Cardiac septum (tissue), 1 donor: ENCODE measurements around the gene NBEAL1. TPM values are rescaled to one million over a fixed set of nuclear protein-coding genes. Genes with fewer than 3 reads are reported as not detected.
"Not testable (repeated sequence)": the region's sequence is repeated elsewhere in the genome, so short reads cannot be mapped to it uniquely, and the experiment has no call there.

Experiments used
- DNase-seq: peaks from one replicate; pipeline ENCODE4 v3.0.0-alpha.2; 2020; ENCODE audit warnings: low spot score
- intact Hi-C: fragments of 100-400 bp; cut with DNase I; formaldehyde crosslinking; loops from one replicate; pipeline ENCODE4 v1.14.0; 2022
- total RNA-seq: library from RNA; stranded (reverse); fragmentation: NEBNext Ultra II Directional; extraction: Animal tissue kit (Norgen Biotek cat#: 25700); gene quantifications from one replicate; pipeline ENCODE4 v1.2.1, GENCODE V29; 2021
- donor health status: DM: no; HTN: no; CAD: no.

NBEAL1 gene
- total RNA-seq, 1 donor from 2014 or later = 28.7 TPM

DNA sequence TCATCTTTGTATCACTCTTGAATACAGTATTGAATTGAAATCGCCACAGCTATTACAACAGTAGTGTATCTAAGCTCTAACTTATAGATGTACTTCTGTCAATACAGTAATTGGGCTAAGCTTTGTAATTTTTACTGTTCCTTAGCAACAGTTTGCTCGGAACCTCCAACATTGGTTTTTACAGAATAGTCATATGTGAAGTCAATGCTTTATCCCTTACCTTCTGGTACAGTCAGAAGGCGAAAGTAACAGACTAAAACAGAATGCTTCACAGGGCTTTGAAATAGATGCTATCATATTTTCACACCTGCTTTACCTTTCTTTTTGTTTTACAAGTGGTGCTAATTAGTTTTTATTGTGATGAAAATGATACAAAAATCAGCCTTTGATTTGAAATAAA, 177.3 kb downstream of the NBEAL1 start:
- DNase-seq = no peak
- intact Hi-C loops = no loop called here

GRCh38 chr2:203195331-203196036, 180.8 kb downstream of the NBEAL1 start:
- intact Hi-C loops = no loop called here
- no peak for DNase-seq

- no peak for DNase-seq
- intact Hi-C loops = no loop called here
These were observed 186.2 kb downstream of the NBEAL1 start for GRCh38 chr2:203200866-203201265.

DNA sequence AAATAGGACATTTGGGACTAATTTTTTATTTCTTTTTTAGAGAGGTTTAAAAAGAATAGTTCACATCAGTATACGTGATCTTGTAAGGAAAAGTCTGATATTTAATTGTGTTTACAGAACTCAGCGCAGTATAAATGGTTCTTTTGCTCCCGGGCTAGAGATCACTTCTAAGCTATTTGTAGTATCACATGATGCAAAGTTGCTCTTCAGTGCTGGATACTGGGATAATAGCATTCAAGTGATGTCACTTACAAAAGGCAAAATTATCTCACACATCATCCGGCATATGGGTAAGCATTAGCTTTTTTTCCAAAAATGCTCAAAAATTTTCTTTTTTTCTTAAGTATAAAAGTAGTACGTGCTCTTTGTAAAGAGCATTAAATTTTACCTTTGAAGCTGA, 186.8 kb downstream of the NBEAL1 start:
- DNase-seq = no peak
- intact Hi-C loops = no loop called here

GRCh38 chr2:203209538-203209937, 194.9 kb downstream of the NBEAL1 start:
- no peak for DNase-seq
- intact Hi-C loops = no loop called here

DNA sequence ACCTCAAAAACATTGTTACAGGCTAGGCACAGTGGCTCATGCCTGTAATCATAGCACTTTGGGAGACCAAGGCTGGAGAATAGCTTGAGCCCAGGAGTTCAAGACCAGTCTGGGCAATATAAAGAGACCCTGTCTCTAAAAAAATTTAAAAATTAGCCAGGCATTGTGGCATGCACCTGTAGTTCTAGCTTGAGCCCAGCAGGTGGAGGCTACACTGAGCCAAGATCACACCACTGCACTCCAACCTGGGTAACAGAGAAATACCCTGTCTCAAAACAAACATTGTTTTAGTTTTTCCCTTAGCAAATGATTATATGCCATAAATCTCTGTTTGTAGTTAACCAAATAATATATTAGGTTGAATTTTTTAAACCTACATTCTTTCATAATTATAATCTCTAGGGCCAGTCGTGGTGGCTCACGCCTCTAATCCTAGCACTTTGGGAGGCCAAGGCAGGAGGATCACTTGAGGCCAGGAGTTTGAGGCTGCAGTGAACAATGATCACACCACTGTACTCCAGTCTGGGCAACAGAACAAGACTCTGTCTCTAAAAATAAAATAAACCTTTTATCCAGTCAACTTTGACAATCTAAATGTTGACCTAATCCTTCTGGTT, 210.9 kb downstream of the NBEAL1 start:
- intact Hi-C loops = no loop called here
- no peak for DNase-seq

GRCh38 chr2:203229674-203230073, 215.0 kb downstream of the NBEAL1 start:
- DNase-seq = not testable (repeated sequence)
- intact Hi-C loops = loop anchor here (10.0 kb wide), 1 partner anchor 685 kb away; no protein-coding TSS in a partner anchor

DNA sequence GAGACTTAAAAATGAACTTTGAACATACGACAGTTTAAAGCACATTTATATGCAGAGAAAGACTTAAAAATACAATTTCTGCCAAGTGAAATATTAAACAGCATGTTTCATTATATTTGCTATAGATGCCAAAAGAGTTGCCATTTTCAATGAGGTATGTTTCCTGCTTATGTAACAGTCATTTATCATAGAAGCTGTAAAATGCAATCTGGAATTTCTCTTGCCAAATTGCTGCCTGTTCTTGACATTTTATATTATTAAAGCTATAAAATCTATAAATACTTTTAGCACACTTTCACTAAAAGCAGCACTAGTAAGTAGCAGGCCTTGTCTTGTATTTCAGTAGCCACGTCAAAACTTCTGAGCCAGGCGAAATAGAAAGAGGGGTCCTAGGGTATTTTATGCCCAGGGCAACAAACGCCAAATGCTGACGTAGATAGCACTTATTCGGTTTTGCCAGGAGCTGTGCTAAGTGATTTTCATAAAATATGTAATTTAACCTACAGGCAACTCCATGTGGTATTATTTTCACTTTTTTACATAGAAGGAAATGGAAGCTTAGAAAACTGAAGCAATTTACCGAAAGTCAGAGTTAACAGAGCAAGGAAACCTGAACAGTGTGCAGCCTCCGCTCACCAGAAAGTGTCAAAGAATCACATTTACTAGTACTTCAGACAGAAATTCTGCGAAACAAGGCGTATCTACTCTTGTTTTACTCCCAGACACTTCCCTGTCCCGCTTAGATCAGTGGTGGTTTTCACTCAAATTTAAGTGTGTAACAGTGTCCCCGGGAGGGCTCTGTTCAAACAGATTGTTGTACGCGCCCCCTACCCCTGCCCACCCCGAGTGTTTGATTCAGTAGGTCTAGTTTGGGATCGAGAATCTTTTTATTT, 222.9 kb downstream of the NBEAL1 start:
- intact Hi-C loops = loop anchor here (2.0 to 10.0 kb wide), 5 partner anchors 90 to 677 kb away; partner anchors contain the start of genes ABI2 and NBEAL1
- no peak for DNase-seq

DNA sequence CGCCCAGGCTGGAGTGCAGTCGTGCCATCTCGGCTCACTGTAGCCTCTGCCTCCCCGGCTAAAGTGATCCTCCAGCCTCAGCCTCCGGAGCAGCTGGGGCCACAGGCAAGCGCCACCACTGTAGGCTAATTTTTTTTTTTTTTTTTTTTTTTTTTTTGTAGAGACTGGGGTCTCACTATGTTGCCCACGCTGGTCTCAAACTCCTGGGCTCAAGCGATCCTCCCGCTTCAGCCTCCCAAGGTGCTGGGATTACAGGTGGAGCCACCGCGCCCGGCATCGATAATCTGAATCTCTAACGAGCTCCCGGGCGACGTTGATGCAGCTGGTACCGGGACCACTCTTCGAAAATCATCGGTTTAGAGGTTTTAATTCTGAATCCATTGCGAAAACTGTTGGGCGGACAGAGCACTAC, 223.6 kb downstream of the NBEAL1 start:
- DNase-seq = no peak
- intact Hi-C loops = loop anchor here (2.0 to 10.0 kb wide), 5 partner anchors 89 to 677 kb away; partner anchors contain the start of genes ABI2 and NBEAL1

GRCh38 chr2:203238704-203239526, 224.2 kb downstream of the NBEAL1 start, which contains the start of gene CYP20A1:
CYP20A1 (plus strand) TSS chr2:203239018; CDS start chr2:203239063, 45 bp downstream.
- DNase-seq = peak; percentile 98
- intact Hi-C loops = loop anchor here (2.0 to 10.0 kb wide), 5 partner anchors 88 to 676 kb away; partner anchors contain the start of genes ABI2 and NBEAL1

DNA sequence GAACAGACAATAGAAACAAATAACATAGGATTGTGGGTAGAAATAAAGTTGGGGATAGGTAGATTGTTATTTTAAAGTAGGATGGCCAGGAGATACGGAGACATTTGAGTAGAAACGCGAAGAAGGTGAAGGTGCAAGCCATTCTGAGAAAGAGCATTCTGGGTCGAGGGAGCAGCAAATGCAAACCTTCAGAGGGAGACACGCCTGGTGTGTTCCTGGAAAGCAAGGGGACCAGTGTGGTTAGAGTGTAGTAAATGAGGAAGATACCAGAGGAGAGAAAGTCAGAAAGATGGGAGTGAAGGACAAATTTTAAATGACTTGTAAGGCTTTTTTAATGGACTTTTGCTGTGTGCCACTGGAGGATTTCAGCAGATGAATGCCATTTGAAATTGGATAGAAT, 225.8 kb downstream of the NBEAL1 start:
- intact Hi-C loops = no loop called here
- DNase-seq = no peak

- intact Hi-C loops = no loop called here
- no peak for DNase-seq
These were observed 227.8 kb downstream of the NBEAL1 start for GRCh38 chr2:203242518-203242917.

GRCh38 chr2:203246646-203247045, 232.0 kb downstream of the NBEAL1 start:
- intact Hi-C loops = no loop called here
- no peak for DNase-seq

- no peak for DNase-seq
- intact Hi-C loops = no loop called here
These were observed 238.1 kb downstream of the NBEAL1 start for GRCh38 chr2:203252818-203253217.

DNA sequence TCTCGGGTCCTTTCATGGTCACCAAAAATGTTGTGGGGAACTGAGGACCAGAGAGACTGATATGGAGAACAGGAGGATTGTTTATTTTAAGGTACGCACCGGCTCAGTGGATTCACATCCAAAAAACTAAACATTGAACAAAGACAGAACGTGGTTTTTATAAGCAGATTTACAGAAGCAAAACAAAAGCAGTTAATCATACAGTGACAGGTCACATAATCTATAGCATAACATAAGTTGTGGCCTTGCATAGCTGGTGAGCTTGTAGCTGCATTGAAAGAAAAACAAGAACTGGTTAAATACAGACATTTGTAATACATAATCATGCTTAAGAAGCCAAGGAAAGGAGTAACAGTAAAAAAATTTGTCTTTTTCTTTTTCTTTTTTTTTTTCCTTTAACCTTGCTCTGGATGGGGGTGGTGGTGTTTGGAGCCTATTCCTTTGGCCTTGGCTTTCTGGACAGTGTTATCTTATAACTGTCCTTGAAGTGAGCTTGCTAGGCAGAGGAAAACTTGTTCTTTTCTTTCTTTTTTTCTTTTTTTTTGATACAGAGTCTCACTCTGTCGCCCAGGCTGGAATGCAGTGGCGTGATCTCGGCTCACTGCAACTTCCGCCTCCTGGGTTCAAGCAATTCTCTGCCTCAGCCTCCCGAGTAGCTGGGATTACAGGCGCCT, 238.9 kb downstream of the NBEAL1 start:
- DNase-seq, intact Hi-C loops: not testable (repeated sequence)

DNA sequence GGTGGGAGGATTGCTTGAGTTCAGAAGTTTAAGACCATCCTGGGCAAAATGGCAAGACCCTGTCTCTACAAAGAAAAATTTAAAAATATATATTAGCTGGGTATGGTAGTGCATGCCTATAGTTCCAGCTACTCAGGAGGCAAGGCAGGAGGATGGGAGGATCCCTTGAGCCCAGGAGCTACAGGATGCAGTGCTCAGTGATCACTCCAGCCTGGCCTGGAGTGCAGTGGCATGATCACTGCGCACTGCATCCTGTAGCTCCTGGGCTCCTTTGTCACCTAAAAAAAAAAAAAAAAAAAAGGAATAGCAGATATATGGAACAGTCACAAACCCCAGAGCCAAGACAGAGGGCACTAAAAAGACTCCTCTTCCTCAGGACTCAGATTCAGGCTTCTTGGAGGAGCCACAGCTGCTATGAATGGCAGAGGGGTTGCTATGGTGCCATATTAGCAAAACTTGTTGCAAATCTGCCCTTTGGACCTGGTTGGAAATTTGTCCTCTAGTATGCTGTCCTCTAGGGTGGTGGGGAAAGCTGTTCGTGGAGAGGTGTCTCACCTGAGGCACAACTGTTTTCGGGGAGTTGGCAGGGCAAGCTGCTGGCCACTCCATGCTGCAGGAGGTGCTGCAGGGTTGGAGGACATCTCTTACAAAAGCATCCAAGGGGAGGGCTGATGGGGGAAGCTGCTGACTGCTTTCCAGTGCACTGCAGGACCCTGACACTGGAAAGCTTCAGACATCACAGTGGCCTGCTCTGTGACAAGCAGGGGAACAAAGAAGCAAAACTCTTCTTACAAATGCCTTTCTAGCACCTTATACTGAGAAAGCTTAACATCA, 246.9 kb downstream of the NBEAL1 start:
- DNase-seq = no peak
- intact Hi-C loops = no loop called here
